Duodenal mucosa (tissue), 2 donors: Measurements from ENCODE around the gene IMMP1L.

Experiments
- H3K27ac ChIP-seq: one replicate; pipeline ENCODE4 v1.7.0; 2013; ENCODE audit warnings: low read depth, low read length
- H3K27me3 ChIP-seq, 2 donors: one replicate each; pipeline ENCODE4 v1.7.0; 2013; ENCODE audit warnings: low read length in 2 of 2, control low read depth in 1 of 2; ENCODE audit not compliant: insufficient read depth in 2 of 2, control insufficient read depth in 1 of 2
- H3K36me3 ChIP-seq, 2 donors: one replicate each; pipeline ENCODE4 v1.7.0; 2013; ENCODE audit warnings: low read length in 2 of 2, control low read depth in 1 of 2; ENCODE audit not compliant: insufficient read depth in 2 of 2, control insufficient read depth in 1 of 2
- H3K4me1 ChIP-seq, 2 donors: one replicate each; pipeline ENCODE4 v1.7.0; 2013; ENCODE audit warnings: low read length in 2 of 2, control low read depth in 1 of 2; ENCODE audit not compliant: insufficient read depth in 2 of 2, control insufficient read depth in 1 of 2
- H3K4me3 ChIP-seq, 2 donors: one replicate each; pipeline ENCODE4 v1.7.0; 2013; ENCODE audit warnings: low read length in 2 of 2, low read depth in 1 of 2
- H3K9ac ChIP-seq, 2 donors: one replicate each; pipeline ENCODE4 v1.7.0; 2013; ENCODE audit warnings: low read length in 2 of 2, low read depth in 1 of 2
- H3K9me3 ChIP-seq, 2 donors: one replicate each; pipeline ENCODE4 v1.7.0; 2013; ENCODE audit warnings: low read length in 2 of 2, control low read depth in 1 of 2; ENCODE audit not compliant: control insufficient read depth in 1 of 2

The IMMP1L gene

GRCh38 chr11:31415435-31415834 lies 94.0 kb downstream of the IMMP1L start:
- H3K4me1 ChIP-seq = no peaks in the 10 kb centered on the region

GRCh38 chr11:31414338-31414737 lies 95.1 kb downstream of the IMMP1L start:
- Histone ChIP-seq H3K9me3 (peaks cover 0 to 2% of the 10 kb centered on the region in 2 donors), H3K27ac (no peak overlapping the region), H3K4me1 (no peaks in the 10 kb centered on the region), H3K27me3 (no peaks in the 10 kb centered on the region), H3K36me3 (no peaks in the 10 kb centered on the region), H3K4me3 (no peak overlapping the region), H3K9ac (no peak overlapping the region)

More at GRCh38 chr11:31415435-31415834, 94.0 kb downstream of the IMMP1L start:
- H3K9me3 ChIP-seq = peaks cover 0 to 2% of the 10 kb centered on the region in 2 donors
- no peaks in the 10 kb centered on the region for H3K36me3 ChIP-seq
- no peak overlapping the region for H3K27ac ChIP-seq
- H3K27me3 ChIP-seq = no peaks in the 10 kb centered on the region
- no peak overlapping the region for H3K9ac ChIP-seq
- H3K4me3 ChIP-seq = no peak overlapping the region

GRCh38 chr11:31412946-31413345 lies 96.5 kb downstream of the IMMP1L start:
- no peak overlapping the region for H3K27ac ChIP-seq
- H3K27me3 ChIP-seq = no peaks in the 10 kb centered on the region
- no peak overlapping the region for H3K9ac ChIP-seq
- H3K4me3 ChIP-seq = no peak overlapping the region
- no peaks in the 10 kb centered on the region for H3K36me3 ChIP-seq
- peaks cover 0 to 2% of the 10 kb centered on the region in 2 donors for H3K9me3 ChIP-seq
- no peaks in the 10 kb centered on the region for H3K4me1 ChIP-seq

DNA sequence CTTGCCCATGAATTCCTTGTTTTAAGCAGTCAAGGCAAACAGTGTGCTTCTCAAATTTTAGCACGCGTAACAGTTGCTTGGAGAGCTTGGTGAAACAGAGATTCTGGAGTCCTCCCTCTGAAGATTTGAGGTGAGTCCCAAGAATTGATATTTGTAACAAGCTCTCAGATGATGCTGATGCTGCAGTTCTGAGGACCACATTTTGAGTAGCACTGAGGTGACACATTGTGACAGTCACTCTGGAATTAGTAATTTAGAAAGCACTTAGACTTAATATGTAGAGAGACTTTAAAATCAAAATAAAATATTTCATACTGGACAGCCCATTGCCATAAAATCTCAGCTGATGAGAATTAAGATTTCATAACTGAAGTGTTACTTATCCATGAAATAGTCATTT lies 101.2 kb downstream of the IMMP1L start:
- Histone ChIP-seq H3K9ac (no peak overlapping the region), H3K27ac (no peak overlapping the region), H3K9me3 (peaks cover 0 to 2% of the 10 kb centered on the region in 2 donors), H3K4me3 (no peak overlapping the region), H3K36me3 (no peaks in the 10 kb centered on the region), H3K27me3 (no peaks in the 10 kb centered on the region), H3K4me1 (no peaks in the 10 kb centered on the region)

DNA sequence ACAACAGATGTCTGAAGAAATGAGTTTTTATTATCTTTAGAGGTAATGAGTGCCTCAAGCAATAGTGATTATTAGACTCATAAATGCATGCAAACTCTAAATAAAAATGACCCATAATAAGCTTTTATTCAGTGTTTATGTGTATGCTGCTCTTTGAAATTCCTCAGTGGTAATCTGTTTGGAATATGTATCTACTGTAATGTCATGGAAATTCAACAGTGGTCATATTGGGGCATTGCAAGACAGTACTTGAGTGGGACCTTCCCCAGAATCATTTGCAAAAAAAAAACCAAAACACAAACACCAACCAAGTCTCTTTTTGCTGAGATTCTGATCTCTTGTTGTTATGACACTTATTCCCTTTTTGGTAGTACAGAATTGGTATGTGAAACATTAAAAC lies 104.8 kb downstream of the IMMP1L start:
- H3K9me3 ChIP-seq = no peaks in the 10 kb centered on the region
- no peaks in the 10 kb centered on the region for H3K4me1 ChIP-seq
- H3K27me3 ChIP-seq = no peaks in the 10 kb centered on the region
- H3K36me3 ChIP-seq = no peaks in the 10 kb centered on the region
- H3K27ac ChIP-seq = no peak overlapping the region
- H3K4me3 ChIP-seq = no peak overlapping the region
- no peak overlapping the region for H3K9ac ChIP-seq

GRCh38 chr11:31397239-31397834 lies 112.1 kb downstream of the IMMP1L start:
- Histone ChIP-seq H3K4me1 (no peaks in the 10 kb centered on the region), H3K27me3 (no peaks in the 10 kb centered on the region), H3K36me3 (peaks cover 2 to 5% of the 10 kb centered on the region in 2 donors), H3K9me3 (peaks cover 3 to 5% of the 10 kb centered on the region in 2 donors), H3K9ac (no peak overlapping the region), H3K27ac (no peak overlapping the region), H3K4me3 (no peak overlapping the region)

DNA sequence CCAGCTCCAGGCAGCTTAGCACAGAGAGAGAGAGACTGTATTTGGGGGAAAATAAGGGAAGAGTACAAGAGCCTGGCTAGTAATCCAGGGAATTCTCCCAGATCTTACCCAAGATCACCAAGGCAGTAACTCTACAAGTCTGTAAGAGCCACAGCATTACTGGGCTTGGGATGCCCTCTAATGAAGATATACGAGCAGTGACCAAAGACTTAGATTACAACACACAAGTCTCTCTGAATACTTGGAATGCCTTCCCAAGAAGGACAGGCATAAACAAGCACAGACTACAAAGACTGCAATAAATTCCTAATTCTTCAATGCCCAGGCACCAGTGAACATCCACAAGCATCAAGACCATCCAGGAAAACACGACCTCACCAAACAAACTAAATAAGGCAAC lies 122.0 kb downstream of the IMMP1L start:
- Histone ChIP-seq H3K4me3 (no peak overlapping the region), H3K9me3 (no peaks in the 10 kb centered on the region), H3K27ac (no peak overlapping the region), H3K4me1 (no peaks in the 10 kb centered on the region), H3K36me3 (no peaks in the 10 kb centered on the region), H3K9ac (no peak overlapping the region), H3K27me3 (no peaks in the 10 kb centered on the region)

- Histone ChIP-seq H3K27me3 (no peaks in the 10 kb centered on the region), H3K4me1 (no peaks in the 10 kb centered on the region), H3K36me3 (no peaks in the 10 kb centered on the region), H3K27ac (no peak overlapping the region), H3K9ac (no peak overlapping the region), H3K4me3 (no peak overlapping the region), H3K9me3 (no peaks in the 10 kb centered on the region)
These were observed 126.3 kb downstream of the IMMP1L start for GRCh38 chr11:31383116-31383515.
